GM23338 (cell line): ENCODE data around the gene OGFOD2. TPM values are rescaled to one million over a fixed set of nuclear protein-coding genes. Genes with fewer than 3 reads are reported as not detected.

Experiments used
- ATAC-seq: fragments of 200-7000 bp; cut with Tn5 transposase; 3 replicates; pipeline ENCODE4 v1.9.1; 2020
- DNase-seq: peaks from one replicate; pipeline ENCODE4 v3.0.0-alpha.2; 2015; ENCODE audit warnings: low spot score
- H2AFZ ChIP-seq: fragments of 200-600 bp; sonication (generic); 2 replicates; pipeline ENCODE4 v1.8.0; 2016; ENCODE audit warnings: antibody characterized with exemption, mild to moderate bottlenecking, moderate library complexity
- H3F3A ChIP-seq: fragments of 200-600 bp; sonication (generic); replicated peaks from 2 replicates; pipeline ENCODE4 v1.8.0; 2017; ENCODE audit warnings: antibody characterized with exemption, mixed run types, low read depth
- H3K27ac ChIP-seq: fragments of 200-600 bp; sonication (generic); 2 replicates; pipeline ENCODE4 v1.6.1; 2016; ENCODE audit warnings: low read depth
- H3K27me3 ChIP-seq: fragments of 200-600 bp; sonication (generic); 2 replicates; pipeline ENCODE4 v1.8.0; 2016; ENCODE audit warnings: mild to moderate bottlenecking, mixed run types, moderate library complexity; ENCODE audit not compliant: insufficient read depth
- H3K36me3 ChIP-seq: fragments of 200-600 bp; sonication (generic); 2 replicates; pipeline ENCODE4 v1.8.0; 2016; ENCODE audit warnings: mild to moderate bottlenecking; ENCODE audit not compliant: insufficient read depth
- H3K4me1 ChIP-seq: fragments of 200-600 bp; sonication (generic); 2 replicates; pipeline ENCODE4 v1.8.0; 2016; ENCODE audit warnings: mild to moderate bottlenecking, moderate library complexity; ENCODE audit not compliant: insufficient read depth
- H3K4me2 ChIP-seq: fragments of 200-600 bp; sonication (generic); 2 replicates; pipeline ENCODE4 v1.7.1; 2017; ENCODE audit warnings: mixed run types
- H3K4me3 ChIP-seq: fragments of 200-600 bp; sonication (generic); 2 replicates; pipeline ENCODE4 v1.6.1; 2016; ENCODE audit warnings: mixed run types
- H3K79me2 ChIP-seq: fragments of 200-600 bp; sonication (generic); replicated peaks from 2 replicates; pipeline ENCODE4 v1.8.0; 2017; ENCODE audit warnings: mild to moderate bottlenecking; ENCODE audit not compliant: insufficient read depth
- H3K9me2 ChIP-seq: fragments of 200-600 bp; sonication (generic); 2 replicates; pipeline ENCODE4 v1.8.0; 2017; ENCODE audit not compliant: insufficient read depth
- H4K20me1 ChIP-seq: fragments of 200-600 bp; sonication (generic); replicated peaks from 2 replicates; pipeline ENCODE4 v1.8.0; 2017; ENCODE audit warnings: mild to moderate bottlenecking; ENCODE audit not compliant: insufficient read depth
- H3K27ac Mint-ChIP-seq: 2 replicates; pipeline ENCODE4 v1.8.0; 2020; ENCODE audit warnings: inconsistent platforms, mild to moderate bottlenecking, moderate library complexity, mixed read lengths
- H3K27me3 Mint-ChIP-seq: 3 replicates; pipeline ENCODE4 v1.8.0; 2022; ENCODE audit warnings: low read depth, mild to moderate bottlenecking, moderate library complexity, mixed read lengths, inconsistent platforms; ENCODE audit not compliant: insufficient read depth, poor library complexity
- H3K36me3 Mint-ChIP-seq: 3 replicates; pipeline ENCODE4 v1.8.0; 2021; ENCODE audit warnings: low read depth, mild to moderate bottlenecking, inconsistent platforms, moderate library complexity, mixed read lengths
- H3K4me1 Mint-ChIP-seq: 3 replicates; pipeline ENCODE4 v1.8.0; 2020; ENCODE audit warnings: mild to moderate bottlenecking, inconsistent platforms, mixed read lengths
- H3K4me3 Mint-ChIP-seq: 3 replicates; pipeline ENCODE4 v1.8.0; 2021; ENCODE audit warnings: moderate library complexity, mild to moderate bottlenecking, inconsistent platforms, mixed read lengths
- H3K9me3 Mint-ChIP-seq: 3 replicates; pipeline ENCODE4 v1.8.0; 2020; ENCODE audit warnings: moderate library complexity, mild to moderate bottlenecking, inconsistent platforms, mixed read lengths
- EZH2 ChIP-seq: fragments of 200-600 bp; sonication (generic); IDR thresholded peaks from one replicate; pipeline ENCODE4 v1.8.0; 2017; ENCODE audit warnings: antibody characterized with exemption, mild to moderate bottlenecking, low read depth; ENCODE audit not compliant: unreplicated experiment
- POLR2AphosphoS5 ChIP-seq: IDR thresholded peaks from 2 replicates; pipeline ENCODE4 v1.6.1; 2016; ENCODE audit warnings: antibody characterized with exemption, low read depth
- STAT1 ChIP-seq: IDR thresholded peaks from one replicate; pipeline ENCODE4 v1.6.1; 2016; ENCODE audit warnings: antibody characterized with exemption; ENCODE audit not compliant: unreplicated experiment
- ZNF114 ChIP-seq: fragments of 250-450 bp; sonication (Bioruptor Pico); IDR thresholded peaks from 2 replicates; pipeline ENCODE4 v1.5.0; 2020; ENCODE audit warnings: mild to moderate bottlenecking, moderate library complexity
- polyA plus RNA-seq: library from polyadenylated mRNA; unstranded; fragments of >200 nt; fragmentation: Nextera tagmentation; extraction: Ambion mirVana; gene quantifications from 2 replicates; pipeline ENCODE4 v1.2.1, GENCODE V29; 2016
- total RNA-seq: library from RNA; depleted of rRNA; stranded (reverse); fragments of >200 nt; shearing (Covaris generic); gene quantifications from 2 replicates; pipeline ENCODE4 v1.2.3, GENCODE V29; 2014
- TF ChIP-seq, protein P1 (sequence below): fragments of 250-450 bp; sonication (Bioruptor Pico); IDR thresholded peaks from 2 replicates; pipeline ENCODE4 v1.5.0; 2020; ENCODE audit warnings: mild to moderate bottlenecking, moderate library complexity
- TF ChIP-seq, protein P2 (sequence below): IDR thresholded peaks from 2 replicates; pipeline ENCODE4 v1.6.1; 2016; ENCODE audit warnings: antibody characterized with exemption
- TF ChIP-seq, protein P3 (sequence below), 2 experiments: fragments of 200-600 bp in 1 of 2; sonication (generic) in 1 of 2; conservative IDR thresholded peaks; 2 replicates each; pipeline versions ENCODE4 v1.5.1 to v1.6.1; 2016 to 2017; ENCODE audit warnings: antibody characterized with exemption in 2 of 2, low read depth in 2 of 2, mild to moderate bottlenecking in 2 of 2, moderate library complexity in 1 of 2

OGFOD2 gene
- total and polyA plus RNA-seq, 2 experiments from 2014 or later = 13.1 to 16.1 TPM

DNA sequence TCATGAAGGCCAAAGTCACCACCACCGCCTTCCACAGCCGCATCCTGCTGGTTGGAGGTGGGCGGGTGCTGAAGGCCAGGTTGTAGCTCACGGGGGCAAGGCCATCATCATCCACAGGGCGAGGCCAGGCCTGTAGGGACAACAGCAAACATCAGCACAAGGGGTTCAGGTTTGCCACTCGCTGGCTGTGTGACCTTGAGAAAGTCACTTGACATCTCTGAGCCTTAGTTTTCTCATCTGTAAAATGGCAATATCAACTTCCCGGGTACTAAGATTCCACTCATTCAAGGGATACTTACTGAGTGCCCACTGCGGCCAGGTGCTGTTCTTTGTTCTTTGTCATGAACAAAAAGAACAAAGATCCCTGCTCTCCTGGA, 14.9 kb upstream of the OGFOD2 start (continued):
- TF ChIP-seq, protein P1, sequence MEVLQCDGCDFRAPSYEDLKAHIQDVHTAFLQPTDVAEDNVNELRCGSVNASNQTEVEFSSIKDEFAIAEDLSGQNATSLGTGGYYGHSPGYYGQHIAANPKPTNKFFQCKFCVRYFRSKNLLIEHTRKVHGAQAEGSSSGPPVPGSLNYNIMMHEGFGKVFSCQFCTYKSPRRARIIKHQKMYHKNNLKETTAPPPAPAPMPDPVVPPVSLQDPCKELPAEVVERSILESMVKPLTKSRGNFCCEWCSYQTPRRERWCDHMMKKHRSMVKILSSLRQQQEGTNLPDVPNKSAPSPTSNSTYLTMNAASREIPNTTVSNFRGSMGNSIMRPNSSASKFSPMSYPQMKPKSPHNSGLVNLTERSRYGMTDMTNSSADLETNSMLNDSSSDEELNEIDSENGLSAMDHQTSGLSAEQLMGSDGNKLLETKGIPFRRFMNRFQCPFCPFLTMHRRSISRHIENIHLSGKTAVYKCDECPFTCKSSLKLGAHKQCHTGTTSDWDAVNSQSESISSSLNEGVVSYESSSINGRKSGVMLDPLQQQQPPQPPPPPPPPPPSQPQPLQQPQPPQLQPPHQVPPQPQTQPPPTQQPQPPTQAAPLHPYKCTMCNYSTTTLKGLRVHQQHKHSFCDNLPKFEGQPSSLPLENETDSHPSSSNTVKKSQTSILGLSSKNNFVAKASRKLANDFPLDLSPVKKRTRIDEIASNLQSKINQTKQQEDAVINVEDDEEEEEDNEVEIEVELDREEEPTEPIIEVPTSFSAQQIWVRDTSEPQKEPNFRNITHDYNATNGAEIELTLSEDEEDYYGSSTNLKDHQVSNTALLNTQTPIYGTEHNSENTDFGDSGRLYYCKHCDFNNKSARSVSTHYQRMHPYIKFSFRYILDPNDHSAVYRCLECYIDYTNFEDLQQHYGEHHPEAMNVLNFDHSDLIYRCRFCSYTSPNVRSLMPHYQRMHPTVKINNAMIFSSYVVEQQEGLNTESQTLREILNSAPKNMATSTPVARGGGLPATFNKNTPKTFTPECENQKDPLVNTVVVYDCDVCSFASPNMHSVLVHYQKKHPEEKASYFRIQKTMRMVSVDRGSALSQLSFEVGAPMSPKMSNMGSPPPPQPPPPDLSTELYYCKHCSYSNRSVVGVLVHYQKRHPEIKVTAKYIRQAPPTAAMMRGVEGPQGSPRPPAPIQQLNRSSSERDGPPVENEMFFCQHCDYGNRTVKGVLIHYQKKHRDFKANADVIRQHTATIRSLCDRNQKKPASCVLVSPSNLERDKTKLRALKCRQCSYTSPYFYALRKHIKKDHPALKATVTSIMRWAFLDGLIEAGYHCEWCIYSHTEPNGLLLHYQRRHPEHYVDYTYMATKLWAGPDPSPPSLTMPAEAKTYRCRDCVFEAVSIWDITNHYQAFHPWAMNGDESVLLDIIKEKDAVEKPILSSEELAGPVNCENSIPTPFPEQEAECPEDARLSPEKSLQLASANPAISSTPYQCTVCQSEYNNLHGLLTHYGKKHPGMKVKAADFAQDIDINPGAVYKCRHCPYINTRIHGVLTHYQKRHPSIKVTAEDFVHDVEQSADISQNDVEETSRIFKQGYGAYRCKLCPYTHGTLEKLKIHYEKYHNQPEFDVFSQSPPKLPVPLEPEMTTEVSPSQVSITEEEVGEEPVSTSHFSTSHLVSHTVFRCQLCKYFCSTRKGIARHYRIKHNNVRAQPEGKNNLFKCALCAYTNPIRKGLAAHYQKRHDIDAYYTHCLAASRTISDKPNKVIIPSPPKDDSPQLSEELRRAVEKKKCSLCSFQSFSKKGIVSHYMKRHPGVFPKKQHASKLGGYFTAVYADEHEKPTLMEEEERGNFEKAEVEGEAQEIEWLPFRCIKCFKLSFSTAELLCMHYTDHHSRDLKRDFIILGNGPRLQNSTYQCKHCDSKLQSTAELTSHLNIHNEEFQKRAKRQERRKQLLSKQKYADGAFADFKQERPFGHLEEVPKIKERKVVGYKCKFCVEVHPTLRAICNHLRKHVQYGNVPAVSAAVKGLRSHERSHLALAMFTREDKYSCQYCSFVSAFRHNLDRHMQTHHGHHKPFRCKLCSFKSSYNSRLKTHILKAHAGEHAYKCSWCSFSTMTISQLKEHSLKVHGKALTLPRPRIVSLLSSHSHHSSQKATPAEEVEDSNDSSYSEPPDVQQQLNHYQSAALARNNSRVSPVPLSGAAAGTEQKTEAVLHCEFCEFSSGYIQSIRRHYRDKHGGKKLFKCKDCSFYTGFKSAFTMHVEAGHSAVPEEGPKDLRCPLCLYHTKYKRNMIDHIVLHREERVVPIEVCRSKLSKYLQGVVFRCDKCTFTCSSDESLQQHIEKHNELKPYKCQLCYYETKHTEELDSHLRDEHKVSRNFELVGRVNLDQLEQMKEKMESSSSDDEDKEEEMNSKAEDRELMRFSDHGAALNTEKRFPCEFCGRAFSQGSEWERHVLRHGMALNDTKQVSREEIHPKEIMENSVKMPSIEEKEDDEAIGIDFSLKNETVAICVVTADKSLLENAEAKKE (CRISPR knock-in tag) = no peak
- TF ChIP-seq ZNF114 (no peak), POLR2AphosphoS5 (no peak), EZH2 (no peak)

DNA sequence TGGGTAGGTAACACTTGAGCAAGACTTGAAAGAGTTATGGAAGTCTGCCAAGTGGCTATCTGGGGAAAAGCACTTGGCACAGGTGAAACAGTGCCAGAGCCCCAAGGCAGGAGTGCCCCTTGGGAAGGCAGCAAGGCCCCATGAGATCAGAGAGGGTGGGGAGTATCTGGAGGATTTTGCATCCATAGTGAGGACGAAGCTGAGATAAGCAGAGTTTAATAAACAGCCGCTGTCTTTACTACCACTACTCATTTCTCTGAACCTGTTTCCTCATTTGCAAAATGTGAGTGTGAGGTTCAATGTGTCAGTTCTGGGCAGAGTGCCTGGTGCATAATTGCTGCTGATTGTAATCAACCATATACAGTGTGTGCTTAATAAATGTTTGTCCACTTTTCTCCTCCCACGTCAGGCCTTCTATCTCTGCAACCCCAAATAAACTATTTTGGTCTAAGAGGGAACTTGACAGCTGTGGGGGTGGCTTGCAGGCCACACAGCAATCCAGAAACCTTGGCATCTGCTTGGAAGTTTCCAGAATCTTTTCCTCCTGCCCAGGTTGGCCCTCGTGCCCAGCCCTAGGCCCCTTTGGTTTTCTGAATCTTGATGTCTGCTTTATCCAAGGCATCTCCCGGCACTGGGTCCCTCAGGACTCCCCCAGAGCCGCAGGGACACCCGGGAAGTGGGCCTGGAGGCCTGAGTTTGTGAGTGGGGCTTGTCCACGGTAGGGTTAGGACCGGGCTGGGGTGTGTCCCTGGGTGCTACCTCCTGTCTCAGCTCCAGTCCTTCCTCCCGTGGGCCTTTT, 13.3 kb upstream of the OGFOD2 start:
- H3K9me2 ChIP-seq = no peaks in the 10 kb centered on the region
- no peak overlapping the region for H3K4me2 ChIP-seq
- no peaks in the 10 kb centered on the region for H3K27me3 ChIP-seq
- no peaks in the 10 kb centered on the region for H3K9me3 Mint-ChIP-seq
- no peak overlapping the region for H3K27ac ChIP-seq
- no peak for ATAC-seq
- no peaks in the 10 kb centered on the region for H4K20me1 ChIP-seq
- no peak overlapping the region for H3K4me3 Mint-ChIP-seq
- H3K4me1 Mint-ChIP-seq = peaks cover 13% of the 10 kb centered on the region
- H3F3A ChIP-seq = no peaks in the 10 kb centered on the region
- H3K4me1 ChIP-seq = peaks cover 2% of the 10 kb centered on the region; the same call in 1 of the 2 replicates
- no peak overlapping the region for H3K27ac Mint-ChIP-seq
- DNase-seq = no peak
- no peaks in the 10 kb centered on the region for H3K79me2 ChIP-seq
- H3K27me3 Mint-ChIP-seq = peaks cover 2% of the 10 kb centered on the region
- H3K4me3 ChIP-seq = no peak overlapping the region
- no peaks in the 10 kb centered on the region for H3K36me3 ChIP-seq
- H3K36me3 Mint-ChIP-seq = peaks cover 3% of the 10 kb centered on the region; the same call in 1 of the 3 replicates
- H2AFZ ChIP-seq = no peak overlapping the region
- TF ChIP-seq STAT1 (no peak), ZNF114 (no peak)
- TF ChIP-seq, protein P2, sequence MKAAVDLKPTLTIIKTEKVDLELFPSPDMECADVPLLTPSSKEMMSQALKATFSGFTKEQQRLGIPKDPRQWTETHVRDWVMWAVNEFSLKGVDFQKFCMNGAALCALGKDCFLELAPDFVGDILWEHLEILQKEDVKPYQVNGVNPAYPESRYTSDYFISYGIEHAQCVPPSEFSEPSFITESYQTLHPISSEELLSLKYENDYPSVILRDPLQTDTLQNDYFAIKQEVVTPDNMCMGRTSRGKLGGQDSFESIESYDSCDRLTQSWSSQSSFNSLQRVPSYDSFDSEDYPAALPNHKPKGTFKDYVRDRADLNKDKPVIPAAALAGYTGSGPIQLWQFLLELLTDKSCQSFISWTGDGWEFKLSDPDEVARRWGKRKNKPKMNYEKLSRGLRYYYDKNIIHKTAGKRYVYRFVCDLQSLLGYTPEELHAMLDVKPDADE = no peak
- TF ChIP-seq, protein P3, sequence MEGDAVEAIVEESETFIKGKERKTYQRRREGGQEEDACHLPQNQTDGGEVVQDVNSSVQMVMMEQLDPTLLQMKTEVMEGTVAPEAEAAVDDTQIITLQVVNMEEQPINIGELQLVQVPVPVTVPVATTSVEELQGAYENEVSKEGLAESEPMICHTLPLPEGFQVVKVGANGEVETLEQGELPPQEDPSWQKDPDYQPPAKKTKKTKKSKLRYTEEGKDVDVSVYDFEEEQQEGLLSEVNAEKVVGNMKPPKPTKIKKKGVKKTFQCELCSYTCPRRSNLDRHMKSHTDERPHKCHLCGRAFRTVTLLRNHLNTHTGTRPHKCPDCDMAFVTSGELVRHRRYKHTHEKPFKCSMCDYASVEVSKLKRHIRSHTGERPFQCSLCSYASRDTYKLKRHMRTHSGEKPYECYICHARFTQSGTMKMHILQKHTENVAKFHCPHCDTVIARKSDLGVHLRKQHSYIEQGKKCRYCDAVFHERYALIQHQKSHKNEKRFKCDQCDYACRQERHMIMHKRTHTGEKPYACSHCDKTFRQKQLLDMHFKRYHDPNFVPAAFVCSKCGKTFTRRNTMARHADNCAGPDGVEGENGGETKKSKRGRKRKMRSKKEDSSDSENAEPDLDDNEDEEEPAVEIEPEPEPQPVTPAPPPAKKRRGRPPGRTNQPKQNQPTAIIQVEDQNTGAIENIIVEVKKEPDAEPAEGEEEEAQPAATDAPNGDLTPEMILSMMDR (conservative IDR thresholded peaks at IDR 0.05; ENCODE audit: low read depth in 2 of 2) = no peak
